NCI-H748 treated with DMSO at 0.1 percent for 48 hours (cell line): ENCODE results near the gene STIP1.
A peak's percentile ranks its signal among the peaks of the same experiment; 100 is the strongest.

Source experiments
- DNase-seq: peaks from one replicate; lab custom pipeline; 2025; lab: John Stamatoyannopoulos, UW

STIP1 gene

DNA sequence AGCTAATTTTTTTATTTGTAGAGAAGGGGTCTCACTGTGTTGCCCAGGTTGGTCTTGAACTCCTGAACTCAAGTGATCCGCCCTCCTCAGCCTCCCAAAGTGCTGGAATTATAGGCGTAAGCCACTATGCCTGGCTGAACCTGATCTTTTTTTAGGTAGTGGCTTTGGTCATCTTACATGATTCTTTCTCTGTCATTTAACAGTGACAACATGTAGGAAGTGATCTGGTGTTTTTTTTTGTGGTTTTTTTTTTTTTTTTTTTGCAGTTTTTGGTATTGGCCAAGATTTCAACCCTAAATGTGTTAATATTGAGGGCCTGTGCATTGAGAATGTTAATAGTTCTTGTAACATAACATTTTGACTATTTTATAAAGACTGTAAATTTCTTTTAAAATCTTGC is 12.5 kb downstream of the STIP1 start:
- DNase-seq: no peak

DNA sequence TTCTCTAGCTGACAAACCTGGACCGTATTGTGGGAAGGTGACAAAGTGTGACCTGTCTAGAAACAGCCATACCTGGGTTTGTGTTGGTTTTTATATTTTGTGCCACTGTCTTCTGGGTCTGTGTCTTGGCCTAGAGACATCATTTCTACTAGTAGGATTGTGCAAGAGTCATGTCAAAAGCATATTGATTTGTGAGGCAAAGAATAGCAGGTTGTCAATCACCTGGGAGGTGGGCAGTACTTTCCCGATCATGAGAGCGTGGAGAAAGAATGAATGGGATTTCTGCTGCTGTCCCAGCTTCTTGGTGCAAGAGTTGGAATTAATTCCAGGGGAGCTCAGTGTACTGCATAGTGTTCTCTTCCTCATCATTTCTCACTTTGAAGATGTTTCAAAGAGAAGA is 15.6 kb downstream of the STIP1 start:
- DNase-seq: no peak

DNA sequence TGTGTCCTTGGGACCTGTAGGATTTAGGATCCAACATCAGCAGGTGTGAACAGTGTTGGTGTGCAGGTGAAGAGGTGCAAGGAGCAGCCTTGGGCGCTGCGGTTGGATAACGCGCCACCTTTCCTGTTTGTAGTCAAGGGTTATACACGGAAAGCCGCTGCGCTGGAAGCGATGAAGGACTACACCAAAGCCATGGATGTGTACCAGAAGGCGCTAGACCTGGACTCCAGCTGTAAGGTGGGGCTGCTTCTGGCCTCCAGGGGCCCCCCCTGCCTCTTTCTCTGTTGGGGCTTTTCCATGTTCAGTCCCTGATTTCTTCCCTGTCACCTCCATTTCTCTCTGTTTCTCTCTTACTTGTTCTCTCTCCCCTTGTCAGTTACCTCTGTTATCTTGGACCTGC is 17.0 kb downstream of the STIP1 start:
- no peak for DNase-seq

DNA sequence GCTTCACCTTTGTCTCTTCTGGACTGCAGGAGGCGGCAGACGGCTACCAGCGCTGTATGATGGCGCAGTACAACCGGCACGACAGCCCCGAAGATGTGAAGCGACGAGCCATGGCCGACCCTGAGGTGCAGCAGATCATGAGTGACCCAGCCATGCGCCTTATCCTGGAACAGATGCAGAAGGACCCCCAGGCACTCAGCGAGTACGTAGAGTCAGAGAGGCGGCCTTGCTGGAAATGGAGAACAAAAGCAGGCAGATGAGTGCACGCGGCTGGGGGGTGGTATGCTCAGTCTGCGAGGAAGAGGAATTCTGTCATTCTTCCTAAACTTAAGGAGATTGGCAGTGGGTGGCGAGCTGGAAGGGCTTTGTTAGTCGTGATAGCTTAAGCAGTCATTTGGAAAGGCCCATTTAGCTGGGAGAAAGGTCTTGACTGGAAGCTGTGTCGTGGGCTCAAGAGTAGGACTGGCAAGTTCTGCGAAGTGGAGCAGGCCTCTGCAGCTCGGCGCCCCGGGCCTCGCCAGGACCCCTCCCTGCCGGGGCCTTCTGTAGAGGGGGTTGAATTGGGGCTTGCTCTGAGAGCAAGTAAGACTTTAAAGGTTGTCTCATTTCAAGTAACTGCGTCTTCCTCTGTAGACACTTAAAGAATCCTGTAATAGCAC is 17.6 kb downstream of the STIP1 start:
- DNase-seq: no peak

DNA sequence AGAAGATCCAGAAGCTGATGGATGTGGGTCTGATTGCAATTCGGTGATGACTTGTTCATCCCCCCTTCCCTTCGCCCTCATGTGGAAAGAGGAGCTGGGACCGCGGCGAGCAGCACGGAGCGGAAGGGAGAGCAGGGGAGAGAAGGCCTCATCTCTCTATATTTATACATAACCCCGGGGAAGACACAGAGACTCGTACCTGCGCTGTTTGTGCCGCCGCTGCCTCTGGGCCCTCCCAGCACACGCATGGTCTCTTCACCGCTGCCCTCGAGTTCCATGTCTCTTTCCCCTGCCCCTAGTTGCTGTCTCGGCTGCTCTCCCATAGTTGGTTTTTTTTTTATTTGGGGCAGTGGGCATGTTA is 18.1 kb downstream of the STIP1 start:
- no peak for DNase-seq

DNA sequence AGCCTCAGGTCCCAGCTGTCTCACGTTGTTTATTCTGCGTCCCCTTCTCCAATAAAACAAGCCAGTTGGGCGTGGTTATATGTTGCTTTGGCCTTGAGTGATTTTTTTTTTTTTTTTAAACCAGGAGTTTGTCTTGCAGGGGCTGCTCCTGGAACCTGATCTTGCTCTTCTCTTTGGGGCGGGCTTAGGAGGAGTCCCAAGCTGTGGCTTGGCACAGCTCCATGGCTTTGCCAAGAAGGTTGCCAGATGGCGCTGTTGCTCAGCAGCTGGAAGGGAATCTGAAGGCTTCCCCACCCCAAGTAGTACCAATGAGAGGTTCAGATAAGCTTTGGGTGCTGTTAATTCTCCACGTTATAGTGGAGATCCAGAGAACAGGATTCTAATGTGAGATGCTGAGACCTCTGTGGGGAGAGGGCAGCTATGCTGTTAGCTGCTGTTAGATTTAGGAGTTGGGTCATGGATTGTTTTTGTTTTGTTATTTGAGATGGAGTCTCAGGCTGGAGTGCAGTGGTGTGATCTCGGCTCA is 18.6 kb downstream of the STIP1 start:
- peak; percentile 40 for DNase-seq

DNA sequence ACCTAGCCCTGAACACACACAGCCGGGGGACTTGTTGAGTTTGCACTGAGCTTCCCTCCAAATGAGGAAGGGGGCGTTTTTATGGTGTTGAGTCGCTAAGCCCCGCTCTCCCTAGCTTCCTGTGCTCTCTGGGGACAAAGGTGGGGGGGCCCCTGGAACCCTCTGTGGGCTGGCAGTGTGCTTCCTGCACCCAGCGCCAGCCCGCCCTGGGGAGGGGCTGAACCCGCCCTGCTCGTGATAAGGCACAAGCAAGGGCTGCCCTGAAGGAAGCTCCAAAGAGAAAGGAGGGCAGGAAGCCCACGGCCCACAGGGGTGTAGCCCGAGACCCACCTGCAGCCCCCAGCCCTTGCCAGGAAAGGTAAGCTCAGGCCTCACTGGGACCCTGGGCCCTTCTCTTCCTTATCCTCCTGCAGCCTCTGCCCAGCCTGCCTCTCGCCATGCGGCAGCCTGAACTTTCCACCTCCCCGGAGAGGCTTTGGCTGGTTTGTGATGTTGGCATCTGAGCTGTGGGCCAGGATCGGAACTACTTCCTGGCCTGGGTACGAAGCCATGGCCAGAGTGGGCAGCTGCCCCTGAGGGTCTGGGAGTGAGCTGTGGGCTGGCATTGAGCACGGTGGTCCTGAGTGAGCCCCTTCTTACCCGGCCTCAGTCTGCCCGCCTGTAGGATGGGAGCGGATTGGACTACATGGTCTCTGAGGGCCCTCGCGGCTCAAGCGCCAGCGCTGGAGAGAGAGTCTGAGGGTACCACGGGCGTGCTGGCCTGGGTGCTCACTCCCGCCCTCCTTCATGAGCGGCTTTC is 20.7 kb downstream of the STIP1 start, which contains the start of gene FERMT3:
Gene FERMT3 (plus strand): TSS at position 265 of the 799 bp plus-strand sequence. CDS start 644 bp downstream, outside the sequence.
- DNase-seq: no peak

DNA sequence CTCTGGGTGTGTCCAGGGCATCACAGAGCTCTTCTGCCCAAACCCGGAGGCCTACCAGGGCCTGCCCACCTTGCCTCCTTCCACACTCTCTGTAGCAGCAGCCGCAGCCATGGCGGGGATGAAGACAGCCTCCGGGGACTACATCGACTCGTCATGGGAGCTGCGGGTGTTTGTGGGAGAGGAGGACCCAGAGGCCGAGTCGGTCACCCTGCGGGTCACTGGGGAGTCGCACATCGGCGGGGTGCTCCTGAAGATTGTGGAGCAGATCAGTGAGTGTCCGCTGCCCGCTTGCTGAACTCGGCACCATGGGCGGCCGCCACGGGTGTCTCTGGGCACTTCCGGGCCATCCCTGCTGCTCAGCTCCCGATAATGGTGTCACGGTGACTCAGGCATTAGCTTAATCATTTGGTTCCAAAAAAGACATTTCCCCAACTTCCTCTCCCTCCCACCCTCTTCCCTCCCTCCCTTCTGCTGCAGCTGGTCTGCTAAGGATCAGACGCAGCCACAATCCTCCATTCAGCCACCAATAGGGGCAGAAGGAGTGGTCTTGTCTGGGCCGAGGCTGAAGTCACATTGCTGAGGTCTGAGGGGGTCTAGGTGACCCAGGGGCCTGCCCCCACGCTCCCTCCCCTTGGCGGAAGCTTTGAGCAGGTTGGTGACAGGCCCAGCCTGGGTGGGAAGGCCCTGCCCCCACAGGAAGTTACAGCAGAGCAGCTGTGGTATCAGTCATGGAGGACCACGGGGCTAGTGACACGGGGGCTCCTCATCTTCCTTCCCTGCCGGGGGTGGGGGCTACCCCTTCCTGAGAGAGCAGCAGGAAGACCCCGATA is 21.5 kb downstream of the STIP1 start:
- DNase-seq: no peak

DNA sequence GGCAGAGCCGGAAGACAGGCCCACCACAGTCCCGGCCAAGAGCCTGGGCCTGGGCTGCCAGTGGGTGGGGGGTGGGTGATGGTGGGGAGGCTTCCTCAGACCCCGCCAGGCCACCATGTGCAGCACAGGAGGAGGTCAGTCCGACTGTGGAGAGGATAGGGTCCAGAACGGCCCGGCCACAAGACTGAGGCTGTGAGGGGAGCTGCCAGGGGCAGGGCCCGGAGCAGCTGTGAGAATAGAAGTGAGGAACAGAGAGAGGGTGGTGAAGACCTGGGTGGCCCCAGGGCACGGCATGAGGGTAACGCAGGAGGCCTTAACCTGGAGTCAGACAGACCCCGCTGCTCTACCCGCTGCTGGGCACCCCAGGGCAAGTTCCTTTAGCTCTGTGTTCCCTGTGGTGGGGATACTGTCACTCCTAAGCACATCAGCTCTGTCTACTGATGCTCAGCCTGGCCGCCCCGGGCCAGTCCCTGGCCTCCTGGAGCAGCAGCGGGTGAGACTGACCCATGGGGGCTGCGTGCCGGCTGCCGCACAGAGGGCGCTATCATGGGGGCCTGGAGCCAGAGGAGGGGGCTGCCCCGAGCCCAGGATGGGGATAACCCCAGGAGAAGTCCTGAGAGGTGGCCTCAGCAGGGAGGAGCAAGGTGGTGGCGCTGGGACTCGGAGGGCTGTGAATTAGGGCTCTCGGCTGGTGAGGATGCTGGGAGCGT is 22.3 kb downstream of the STIP1 start:
- no peak for DNase-seq

DNA sequence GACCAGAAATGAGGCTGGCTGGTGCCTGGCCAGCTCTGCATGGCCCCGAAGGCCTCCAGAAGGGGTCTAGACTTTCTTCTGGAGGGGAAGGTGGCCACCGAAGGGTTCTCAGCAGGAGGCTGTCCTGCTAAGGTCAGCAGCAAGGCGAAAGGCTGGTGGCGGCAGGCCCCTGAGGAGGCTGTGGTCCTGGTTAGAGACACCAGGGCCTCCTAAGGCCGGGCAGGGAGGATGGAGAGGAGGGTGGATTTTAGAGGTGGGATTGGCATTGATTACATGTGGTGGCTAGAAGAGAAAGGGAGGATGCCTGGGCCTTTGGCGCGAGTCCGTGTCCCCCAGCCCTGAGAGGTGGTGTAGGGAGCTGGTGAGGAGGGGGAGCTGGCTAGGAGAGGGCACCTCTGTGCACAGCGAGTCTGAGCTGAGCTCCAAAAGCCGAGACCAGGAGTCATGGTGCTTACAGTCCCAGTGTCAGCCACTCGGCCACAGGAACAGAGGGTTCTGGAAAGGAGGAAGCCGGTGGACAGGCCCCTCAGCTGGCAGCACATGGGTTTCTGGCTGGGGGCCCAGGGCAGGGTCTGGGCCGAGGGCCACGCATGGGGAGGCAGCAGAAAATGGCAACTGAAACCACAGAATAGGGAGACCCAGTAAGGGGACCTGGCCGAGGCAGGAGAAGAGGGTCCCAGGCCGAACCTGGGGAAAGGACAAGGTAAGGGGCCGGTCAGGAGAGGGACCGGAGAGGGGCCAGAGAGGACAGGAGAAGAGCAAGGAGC is 23.0 kb downstream of the STIP1 start:
- no peak for DNase-seq

DNA sequence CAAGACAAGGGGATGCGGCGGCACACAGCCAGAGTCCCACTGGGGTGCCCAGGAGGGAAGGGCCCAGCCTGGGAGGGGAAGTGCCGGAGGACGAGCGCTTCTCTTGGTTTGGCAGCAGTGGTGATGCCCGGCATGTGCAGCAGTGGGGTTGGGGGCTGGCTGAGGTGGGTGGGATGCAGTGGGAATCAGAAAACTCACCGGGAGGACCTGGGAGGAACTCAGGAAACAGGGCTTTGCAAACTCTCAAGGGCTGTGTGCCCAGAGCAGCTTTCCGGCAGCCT is 23.5 kb downstream of the STIP1 start:
- no peak for DNase-seq

DNA sequence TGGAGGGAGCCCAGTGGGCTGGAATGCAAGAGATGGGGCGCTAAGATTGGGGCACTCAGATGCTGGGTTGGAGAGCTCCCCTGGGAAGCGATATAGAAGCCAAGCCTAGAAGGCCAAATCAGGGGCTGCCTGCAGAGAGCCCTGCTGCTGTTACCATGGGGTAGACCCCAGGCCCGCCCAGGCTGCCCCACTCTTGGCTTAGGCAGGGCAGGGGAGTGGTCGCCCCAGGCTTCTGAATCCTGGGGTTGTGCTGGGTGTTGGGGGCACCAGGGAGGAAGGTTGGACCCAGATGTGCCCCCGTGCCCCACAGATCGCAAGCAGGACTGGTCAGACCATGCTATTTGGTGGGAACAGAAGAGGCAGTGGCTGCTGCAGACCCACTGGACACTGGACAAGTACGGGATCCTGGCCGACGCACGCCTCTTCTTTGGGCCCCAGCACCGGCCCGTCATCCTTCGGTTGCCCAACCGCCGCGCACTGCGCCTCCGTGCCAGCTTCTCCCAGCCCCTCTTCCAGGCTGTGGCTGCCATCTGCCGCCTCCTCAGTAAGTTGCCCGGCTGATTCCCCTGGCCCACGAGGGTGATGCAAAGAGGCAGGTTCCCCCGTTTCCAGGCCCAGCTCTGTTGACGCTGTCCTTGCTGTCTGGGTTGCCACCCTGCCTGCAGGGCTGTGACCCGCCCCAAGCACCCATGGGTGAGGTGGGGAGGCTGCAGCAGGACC is 24.5 kb downstream of the STIP1 start:
- DNase-seq: no peak

DNA sequence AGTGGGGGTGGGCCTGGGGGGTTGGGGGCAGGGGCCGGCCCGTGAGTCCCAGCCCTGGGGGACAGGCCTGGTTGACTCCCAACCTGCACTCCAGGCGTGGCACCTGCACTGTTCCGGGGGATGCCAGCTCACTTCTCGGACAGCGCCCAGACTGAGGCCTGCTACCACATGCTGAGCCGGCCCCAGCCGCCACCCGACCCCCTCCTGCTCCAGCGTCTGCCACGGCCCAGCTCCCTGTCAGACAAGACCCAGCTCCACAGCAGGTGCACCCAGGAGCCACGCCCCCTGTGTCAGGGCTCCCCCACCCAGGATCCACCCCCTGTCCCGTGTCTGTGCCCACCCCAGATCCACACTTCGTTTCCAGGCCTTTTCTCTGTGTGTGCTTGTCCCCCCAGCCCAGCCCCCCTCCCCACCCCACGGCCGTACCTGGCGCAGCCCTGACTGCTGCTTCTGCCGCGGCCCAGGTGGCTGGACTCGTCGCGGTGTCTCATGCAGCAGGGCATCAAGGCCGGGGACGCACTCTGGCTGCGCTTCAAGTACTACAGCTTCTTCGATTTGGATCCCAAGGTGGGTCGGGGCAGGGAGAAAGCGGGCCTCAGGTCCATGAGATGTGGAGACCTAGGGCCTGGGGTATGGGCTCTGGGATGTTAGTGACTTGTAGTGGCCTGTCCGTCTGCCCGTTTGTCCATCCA is 25.4 kb downstream of the STIP1 start:
- no peak for DNase-seq

DNA sequence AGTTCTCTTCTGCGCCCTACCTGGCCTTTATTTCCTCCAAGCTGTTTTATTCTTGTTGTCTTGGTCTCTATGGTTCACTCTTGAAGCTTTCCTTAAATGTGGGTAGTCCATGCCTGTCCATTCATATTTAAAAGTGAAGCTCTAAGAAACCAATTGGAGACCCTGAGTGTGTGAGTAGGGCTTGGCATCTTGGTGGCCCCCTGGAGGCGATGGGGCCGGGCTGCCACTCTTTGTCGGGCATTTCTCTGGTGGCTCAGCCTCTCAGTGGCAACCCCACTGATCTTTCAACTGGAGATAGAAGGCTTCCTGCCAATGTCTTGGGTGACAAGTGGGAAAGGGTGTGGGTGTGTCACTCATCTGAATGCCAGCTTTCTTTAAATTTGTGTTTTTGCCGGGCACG is 30.9 kb downstream of the STIP1 start:
- no peak for DNase-seq

DNA sequence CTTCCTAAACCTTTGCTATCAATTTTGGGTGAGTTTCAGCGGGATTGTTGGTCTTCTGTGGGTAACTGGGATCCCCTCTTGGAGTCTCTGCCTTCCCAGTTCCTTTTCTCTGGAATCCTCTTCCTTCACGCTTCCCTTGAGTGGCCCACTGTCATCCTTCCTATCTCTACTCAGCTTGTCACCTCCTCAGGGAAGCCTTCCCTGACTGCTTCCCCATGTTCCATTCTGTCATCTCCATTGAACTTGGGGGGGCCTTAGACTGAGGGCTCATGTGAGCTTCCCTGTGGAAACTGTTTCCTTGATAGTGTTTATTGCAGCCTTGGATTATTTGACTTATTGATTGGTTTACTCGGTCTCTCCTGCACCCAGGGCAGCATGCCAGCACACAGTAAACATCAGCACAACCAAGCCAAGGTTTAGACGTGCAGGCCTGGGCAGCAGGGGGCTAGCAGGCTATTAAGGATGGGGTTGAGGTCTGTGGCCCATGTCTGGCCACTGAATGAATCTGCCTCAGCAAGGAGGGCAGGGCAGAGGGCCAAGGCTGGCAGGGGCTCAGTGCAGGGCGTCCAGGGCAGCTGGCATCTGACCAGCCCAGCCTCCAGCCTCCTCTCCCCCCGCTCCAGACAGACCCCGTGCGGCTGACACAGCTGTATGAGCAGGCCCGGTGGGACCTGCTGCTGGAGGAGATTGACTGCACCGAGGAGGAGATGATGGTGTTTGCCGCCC is 32.8 kb downstream of the STIP1 start:
- no peak for DNase-seq

DNA sequence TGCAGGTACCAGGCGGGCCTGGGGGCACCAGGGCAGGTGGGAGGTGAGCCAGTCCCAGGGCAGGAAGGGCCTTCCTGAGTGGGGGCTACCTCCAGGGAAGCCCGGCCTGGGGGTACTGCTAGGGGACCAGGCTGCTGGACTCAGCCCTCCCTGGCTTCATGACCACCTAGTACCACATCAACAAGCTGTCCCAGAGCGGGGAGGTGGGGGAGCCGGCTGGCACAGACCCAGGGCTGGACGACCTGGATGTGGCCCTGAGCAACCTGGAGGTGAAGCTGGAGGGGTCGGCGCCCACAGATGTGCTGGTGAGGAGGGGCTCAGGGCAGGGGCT is 33.3 kb downstream of the STIP1 start:
- DNase-seq: no peak

DNA sequence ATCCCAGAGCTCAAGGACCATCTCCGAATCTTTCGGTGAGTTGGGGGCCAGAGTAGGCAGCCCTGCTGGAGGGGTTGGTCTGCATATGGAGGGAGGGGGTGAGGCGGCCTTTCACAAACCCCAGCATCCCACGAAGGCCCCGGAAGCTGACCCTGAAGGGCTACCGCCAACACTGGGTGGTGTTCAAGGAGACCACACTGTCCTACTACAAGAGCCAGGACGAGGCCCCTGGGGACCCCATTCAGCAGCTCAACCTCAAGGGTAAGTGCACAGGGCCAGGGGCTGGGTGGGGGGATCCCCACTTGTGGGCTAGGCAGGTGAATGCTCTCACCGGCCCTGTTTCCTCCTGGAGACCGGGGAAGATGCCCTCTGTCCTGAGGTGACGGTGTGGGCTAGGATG is 33.8 kb downstream of the STIP1 start:
- no peak for DNase-seq

DNA sequence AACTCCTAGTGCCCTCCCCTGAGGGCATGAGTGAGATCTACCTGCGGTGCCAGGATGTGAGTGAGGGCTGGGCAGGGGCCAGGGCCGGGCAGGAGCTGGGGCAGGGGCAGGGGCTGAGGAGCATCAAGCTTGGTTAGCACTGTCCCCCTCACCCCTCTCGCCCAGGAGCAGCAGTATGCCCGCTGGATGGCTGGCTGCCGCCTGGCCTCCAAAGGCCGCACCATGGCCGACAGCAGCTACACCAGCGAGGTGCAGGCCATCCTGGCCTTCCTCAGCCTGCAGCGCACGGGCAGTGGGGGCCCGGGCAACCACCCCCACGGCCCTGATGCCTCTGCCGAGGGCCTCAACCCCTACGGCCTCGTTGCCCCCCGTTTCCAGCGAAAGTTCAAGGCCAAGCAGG is 34.3 kb downstream of the STIP1 start:
- no peak for DNase-seq

DNA sequence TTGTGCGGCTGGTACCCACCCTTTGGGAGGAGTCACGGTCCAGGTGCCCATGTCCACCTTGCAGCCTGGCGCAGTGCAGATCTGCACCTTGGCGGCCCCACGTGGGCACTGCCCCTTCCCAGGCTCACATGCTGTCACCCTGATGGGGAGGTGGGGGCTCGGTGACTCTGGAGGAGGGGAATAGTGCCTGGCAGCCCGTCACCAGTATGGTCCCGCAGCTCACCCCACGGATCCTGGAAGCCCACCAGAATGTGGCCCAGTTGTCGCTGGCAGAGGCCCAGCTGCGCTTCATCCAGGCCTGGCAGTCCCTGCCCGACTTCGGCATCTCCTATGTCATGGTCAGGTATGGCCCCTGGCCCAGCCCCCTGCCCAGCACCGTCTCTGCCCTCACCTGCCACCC is 34.8 kb downstream of the STIP1 start:
- DNase-seq: no peak

DNA sequence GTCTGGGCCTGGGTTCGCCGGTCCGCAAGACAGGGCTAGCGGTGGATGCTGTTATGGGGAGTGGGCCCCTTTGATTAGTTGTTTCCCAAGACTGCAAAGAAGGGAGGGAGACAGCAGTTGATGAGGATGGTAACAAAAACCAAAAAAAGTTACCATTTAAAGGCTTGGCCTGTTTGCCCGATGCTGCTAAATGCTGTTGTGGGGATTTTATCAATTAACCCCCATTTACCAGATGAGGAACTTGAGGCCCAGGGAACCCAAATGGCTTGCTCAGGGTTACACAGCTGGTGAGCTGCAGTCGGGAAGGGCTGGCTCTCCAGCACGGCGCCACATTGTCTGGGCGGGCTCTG is 36.7 kb downstream of the STIP1 start:
- no peak for DNase-seq
